Measurements from ENCODE around the gene MT1A.

DNA sequence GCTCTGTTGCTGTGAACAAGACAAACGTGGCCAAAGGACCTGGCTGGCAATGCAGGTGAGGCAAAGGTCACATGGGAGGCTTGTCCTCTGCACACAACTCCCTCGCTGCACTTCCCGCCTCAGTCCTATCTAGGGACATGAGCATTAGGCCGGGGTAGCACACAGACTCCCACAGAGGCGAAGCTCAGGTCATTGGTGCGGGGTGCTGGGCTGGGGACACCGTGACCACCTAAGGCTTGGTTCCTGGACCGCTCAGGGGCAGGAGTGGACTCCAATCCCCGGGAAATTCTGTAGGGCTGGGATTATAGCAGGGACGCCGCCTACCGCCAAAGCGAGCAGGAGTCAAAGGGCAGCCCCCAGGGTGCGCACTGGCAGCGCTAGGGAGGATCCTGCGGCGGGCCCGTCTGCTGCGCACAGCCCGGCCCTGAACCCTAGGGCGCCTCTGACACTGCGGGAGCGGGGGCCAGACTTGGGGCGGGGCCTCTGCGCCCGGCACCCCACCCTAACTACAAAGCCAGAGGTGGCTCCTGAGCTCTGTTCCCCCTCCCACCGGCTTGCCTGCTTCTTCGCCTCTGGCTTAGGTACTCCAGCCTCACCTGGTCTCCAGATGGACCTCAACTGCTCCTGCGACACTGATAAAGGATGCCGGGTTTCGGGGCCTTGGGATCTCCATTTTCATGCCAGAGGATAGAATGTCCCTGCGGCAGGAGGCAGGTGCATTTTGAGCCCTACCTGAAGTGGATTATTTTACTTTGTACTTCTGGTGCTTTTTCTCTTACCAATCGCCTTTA is 9.4 kb downstream of the MT1A start:
- TF ChIP-seq, protein P1, sequence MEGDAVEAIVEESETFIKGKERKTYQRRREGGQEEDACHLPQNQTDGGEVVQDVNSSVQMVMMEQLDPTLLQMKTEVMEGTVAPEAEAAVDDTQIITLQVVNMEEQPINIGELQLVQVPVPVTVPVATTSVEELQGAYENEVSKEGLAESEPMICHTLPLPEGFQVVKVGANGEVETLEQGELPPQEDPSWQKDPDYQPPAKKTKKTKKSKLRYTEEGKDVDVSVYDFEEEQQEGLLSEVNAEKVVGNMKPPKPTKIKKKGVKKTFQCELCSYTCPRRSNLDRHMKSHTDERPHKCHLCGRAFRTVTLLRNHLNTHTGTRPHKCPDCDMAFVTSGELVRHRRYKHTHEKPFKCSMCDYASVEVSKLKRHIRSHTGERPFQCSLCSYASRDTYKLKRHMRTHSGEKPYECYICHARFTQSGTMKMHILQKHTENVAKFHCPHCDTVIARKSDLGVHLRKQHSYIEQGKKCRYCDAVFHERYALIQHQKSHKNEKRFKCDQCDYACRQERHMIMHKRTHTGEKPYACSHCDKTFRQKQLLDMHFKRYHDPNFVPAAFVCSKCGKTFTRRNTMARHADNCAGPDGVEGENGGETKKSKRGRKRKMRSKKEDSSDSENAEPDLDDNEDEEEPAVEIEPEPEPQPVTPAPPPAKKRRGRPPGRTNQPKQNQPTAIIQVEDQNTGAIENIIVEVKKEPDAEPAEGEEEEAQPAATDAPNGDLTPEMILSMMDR (conservative IDR thresholded peaks at IDR 0.05; ENCODE audit: low read depth, low read length): no peak
- no peak for TF ChIP-seq EZH2 (IDR thresholded peaks at IDR 0.05; ENCODE audit: borderline replicate concordance, low read depth, low read length, poor library complexity, severe bottlenecking)
